GM10266 (cell line): ENCODE data around the gene SPG11.
"Not testable (repeated sequence)": the region's sequence is repeated elsewhere in the genome, so short reads cannot be mapped to it uniquely, and the experiment has no call there.

Experiments
- DNase-seq: peaks from one replicate; pipeline ENCODE4 v3.0.0; 2012; ENCODE audit errors: extremely low spot score
- TF ChIP-seq, protein P1 (sequence below): IDR thresholded peaks from 2 replicates; pipeline ENCODE4 v1.5.1; 2012; ENCODE audit warnings: mild to moderate bottlenecking, low read depth; ENCODE audit not compliant: control insufficient read depth, insufficient read depth; ENCODE audit errors: missing control alignments

SPG11 gene

DNA sequence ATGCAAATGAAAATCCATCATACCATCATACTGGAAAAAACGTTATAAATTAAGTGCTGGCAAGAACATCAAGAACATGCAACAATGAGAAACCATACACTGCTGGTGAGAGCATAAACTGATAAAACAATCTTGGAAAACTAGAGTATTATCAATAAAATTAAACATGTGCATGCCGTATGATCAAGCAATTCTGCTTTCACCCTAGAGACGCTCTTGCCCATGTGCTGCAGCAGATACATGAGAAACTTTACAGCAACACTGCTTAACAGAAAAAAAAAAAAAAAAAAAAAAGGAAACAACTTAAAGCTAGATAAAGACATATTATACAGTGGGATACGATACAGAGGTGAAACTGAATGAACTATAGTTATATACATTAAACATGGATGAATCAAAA, 21.8 kb downstream of the SPG11 start:
- DNase-seq = no peak
- TF ChIP-seq, protein P1, sequence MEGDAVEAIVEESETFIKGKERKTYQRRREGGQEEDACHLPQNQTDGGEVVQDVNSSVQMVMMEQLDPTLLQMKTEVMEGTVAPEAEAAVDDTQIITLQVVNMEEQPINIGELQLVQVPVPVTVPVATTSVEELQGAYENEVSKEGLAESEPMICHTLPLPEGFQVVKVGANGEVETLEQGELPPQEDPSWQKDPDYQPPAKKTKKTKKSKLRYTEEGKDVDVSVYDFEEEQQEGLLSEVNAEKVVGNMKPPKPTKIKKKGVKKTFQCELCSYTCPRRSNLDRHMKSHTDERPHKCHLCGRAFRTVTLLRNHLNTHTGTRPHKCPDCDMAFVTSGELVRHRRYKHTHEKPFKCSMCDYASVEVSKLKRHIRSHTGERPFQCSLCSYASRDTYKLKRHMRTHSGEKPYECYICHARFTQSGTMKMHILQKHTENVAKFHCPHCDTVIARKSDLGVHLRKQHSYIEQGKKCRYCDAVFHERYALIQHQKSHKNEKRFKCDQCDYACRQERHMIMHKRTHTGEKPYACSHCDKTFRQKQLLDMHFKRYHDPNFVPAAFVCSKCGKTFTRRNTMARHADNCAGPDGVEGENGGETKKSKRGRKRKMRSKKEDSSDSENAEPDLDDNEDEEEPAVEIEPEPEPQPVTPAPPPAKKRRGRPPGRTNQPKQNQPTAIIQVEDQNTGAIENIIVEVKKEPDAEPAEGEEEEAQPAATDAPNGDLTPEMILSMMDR = no peak

DNA sequence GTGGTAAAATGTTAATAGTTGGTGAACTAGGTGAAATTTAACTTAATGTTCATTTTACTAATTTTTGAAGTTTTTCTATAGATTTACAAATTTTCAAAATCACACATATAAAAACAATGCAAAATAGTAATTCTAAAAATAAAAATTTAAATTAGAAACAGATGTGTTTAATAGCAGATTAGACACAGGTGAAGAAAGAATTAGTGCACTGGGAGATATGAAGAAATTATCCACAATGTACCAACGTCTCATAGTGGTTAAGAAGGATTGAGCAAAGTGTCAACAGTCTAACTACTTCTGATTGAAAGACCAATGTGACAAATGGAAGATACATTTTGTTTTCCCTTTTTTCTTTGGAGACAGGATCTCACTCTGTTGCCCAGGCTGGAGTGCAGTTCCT, 26.5 kb downstream of the SPG11 start:
- TF ChIP-seq, protein P1 = no peak
- DNase-seq = no peak

DNA sequence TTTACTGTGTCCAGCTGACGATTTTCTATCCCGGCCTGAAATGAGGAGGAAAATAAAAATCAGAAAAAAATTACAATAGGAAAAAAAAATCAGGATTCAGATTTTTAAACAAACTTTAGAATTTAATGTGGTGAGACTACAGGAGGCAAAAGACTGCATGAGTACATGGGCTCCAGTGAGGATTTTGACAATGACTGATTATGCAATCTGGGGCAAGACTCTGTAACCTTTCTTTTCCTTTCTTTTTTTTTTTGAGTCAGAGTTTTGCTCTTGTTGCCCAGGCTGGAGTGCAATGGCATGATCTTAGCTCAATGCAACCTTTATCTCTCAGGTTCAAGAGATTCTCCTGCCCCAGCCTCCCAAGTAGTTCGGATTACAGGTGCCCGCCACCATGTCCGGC, 29.9 kb downstream of the SPG11 start:
- DNase-seq = no peak
- TF ChIP-seq, protein P1 = no peak

DNA sequence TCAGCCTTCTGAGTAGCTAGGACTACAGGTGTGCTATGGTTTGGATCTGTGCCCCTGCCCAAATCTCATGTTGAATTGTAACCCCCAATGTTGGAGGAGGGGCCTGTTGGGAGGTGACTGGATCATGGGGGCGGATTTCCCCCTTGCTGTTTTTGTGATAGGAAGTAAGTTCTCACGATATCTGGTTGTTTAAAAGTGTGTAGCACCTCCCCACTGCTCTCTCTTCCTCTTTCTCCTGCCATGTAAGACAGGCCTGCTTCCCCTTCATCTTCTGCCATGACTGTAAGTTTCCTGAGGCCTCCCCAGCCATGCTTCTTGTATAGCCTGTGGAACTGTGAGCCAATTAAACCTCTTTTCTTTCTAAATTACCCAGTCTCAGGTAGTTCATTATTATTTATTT, 38.2 kb downstream of the SPG11 start:
- not testable (repeated sequence) for DNase-seq

DNA sequence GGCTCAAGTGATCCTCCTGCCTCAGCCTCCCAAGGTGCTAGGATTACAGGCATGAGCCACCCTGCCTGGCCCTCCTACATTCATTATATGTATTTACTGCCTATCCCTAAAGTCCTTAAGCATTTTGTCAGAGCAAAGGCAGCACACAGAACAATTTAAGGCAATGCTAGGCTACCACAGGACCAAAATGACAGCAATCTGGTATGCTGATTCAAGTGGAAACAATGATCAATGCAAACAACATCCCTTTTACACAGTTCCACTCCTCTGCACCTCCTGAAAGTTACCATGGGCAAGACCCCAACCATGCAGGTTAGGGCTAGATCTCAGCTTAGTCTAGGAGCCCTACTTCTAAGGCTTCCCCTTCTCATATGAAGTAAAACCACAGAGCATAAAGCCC, 40.3 kb downstream of the SPG11 start:
- no peak for DNase-seq
- TF ChIP-seq, protein P1 = no peak

DNA sequence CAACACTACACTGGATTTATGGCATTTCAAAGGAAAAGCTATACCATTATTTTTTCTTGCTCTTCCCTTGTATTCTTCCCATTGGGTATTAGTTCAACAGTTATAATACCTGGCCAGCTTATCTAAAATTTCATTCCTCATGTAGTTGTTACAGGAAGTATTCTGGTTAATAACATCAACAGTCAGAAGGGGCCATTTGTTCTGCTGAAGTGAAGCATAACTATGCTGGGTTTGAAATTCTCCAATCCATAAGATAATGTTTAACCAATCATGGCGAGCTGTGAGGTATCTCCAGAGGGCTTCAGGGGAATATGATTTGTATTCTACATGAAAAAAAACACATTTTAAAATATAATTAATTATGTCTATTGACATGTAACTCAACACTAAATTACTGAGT, 43.4 kb downstream of the SPG11 start:
- no peak for DNase-seq
- TF ChIP-seq, protein P1 = no peak

DNA sequence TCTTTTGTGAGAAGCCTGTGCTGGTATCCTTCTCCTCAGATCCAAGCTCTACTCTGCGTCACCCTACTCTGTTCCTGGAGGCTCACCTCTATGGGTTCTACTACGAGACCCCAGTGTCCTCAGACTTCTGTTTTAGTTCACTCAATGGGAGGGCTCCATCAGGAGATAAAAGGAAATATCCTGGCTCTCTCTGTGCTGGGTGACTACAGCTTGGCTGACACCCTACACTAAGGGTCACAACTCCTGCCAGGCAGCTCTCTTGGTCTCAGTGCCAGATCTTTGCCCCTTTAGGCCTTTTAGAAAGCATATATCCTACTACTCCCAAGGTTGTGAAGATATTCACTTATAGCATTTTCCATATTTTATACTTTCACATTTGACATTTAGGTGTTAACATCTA, 46.5 kb downstream of the SPG11 start:
- TF ChIP-seq, protein P1 = no peak
- no peak for DNase-seq

DNA sequence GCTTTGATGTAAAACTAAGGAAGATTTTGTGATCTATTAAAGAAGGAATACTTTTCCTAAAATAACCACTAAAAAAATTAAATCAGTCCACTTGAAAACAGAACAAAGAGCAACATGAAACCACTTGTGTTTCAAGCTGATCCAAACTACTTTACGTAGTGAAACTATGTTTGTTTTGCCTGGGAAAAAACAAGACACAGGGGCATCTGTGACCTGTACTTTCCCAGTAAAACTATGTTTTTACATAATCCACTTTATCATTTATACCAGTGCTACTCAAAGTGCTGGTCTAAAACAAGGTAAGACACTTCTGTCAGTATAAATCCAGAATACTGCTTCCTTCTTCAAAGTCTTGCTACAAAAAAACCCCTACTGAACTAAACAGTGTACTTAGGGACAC, 56.7 kb downstream of the SPG11 start:
- TF ChIP-seq, protein P1 = no peak
- no peak for DNase-seq
